Measurements from ENCODE around the gene SEMA7A.
A peak's percentile ranks its signal among the peaks of the same experiment; 100 is the strongest.

SEMA7A gene

DNA sequence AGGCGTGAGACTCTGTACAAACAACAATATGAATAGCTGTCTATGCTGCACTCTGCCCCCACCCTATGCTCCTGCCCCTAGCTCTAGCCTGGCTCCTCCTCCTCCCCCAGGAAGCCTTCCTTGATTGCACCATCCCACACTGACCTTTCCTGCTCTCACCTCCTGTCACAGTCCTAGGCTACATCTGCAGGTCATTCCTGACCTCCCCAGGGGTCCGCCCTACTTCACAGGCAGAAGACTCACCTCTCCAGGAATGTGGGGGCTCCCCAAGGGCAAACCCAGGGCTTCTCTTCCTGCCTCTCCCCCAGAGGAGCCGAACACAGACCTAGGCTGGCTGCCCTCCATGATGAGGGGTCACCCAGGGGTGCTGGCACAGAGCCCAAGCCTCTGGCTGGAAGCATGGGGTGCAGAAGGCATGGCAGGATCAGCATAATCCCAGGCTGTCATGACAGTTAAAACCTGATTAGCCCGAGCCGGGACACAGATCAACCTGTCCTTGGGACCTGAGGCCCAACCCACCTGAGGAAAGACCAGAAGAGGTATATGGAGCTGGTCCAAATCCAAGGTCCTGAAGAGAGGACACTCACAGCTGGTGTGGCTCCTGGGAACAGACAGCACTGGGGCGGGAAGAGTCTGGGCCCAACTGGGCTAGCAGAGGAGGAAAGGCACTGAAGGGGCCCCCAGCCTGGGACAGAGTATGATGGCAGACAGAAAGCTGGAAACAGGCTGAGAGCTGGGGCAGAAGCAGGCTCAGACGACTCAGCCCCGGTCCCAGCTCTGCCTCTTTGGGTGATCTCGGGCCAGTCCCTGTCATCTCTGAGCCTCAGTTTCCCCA, 5.9 kb downstream of the SEMA7A start:
- TF ChIP-seq CREB1 (IDR thresholded peaks at IDR 0.05; ENCODE audit: low read depth) (no peak), ZBTB7A (IDR thresholded peaks at IDR 0.05; ENCODE audit: low read depth) (no peak), CEBPB (IDR thresholded peaks at IDR 0.05) (no peak), RAD21 (IDR thresholded peaks at IDR 0.05; ENCODE audit: low read depth) (no peak), NFIC (IDR thresholded peaks at IDR 0.05) (no peak), TEAD4 (IDR thresholded peaks at IDR 0.05) (no peak)
- TF ChIP-seq, protein P1, sequence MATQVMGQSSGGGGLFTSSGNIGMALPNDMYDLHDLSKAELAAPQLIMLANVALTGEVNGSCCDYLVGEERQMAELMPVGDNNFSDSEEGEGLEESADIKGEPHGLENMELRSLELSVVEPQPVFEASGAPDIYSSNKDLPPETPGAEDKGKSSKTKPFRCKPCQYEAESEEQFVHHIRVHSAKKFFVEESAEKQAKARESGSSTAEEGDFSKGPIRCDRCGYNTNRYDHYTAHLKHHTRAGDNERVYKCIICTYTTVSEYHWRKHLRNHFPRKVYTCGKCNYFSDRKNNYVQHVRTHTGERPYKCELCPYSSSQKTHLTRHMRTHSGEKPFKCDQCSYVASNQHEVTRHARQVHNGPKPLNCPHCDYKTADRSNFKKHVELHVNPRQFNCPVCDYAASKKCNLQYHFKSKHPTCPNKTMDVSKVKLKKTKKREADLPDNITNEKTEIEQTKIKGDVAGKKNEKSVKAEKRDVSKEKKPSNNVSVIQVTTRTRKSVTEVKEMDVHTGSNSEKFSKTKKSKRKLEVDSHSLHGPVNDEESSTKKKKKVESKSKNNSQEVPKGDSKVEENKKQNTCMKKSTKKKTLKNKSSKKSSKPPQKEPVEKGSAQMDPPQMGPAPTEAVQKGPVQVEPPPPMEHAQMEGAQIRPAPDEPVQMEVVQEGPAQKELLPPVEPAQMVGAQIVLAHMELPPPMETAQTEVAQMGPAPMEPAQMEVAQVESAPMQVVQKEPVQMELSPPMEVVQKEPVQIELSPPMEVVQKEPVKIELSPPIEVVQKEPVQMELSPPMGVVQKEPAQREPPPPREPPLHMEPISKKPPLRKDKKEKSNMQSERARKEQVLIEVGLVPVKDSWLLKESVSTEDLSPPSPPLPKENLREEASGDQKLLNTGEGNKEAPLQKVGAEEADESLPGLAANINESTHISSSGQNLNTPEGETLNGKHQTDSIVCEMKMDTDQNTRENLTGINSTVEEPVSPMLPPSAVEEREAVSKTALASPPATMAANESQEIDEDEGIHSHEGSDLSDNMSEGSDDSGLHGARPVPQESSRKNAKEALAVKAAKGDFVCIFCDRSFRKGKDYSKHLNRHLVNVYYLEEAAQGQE (IDR thresholded peaks at IDR 0.05; ENCODE audit: low read depth): no peak
- TF ChIP-seq, protein P2, sequence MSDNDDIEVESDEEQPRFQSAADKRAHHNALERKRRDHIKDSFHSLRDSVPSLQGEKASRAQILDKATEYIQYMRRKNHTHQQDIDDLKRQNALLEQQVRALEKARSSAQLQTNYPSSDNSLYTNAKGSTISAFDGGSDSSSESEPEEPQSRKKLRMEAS (IDR thresholded peaks at IDR 0.05): no peak
- TF ChIP-seq, protein P3, sequence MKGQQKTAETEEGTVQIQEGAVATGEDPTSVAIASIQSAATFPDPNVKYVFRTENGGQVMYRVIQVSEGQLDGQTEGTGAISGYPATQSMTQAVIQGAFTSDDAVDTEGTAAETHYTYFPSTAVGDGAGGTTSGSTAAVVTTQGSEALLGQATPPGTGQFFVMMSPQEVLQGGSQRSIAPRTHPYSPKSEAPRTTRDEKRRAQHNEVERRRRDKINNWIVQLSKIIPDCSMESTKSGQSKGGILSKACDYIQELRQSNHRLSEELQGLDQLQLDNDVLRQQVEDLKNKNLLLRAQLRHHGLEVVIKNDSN (IDR thresholded peaks at IDR 0.05): no peak

DNA sequence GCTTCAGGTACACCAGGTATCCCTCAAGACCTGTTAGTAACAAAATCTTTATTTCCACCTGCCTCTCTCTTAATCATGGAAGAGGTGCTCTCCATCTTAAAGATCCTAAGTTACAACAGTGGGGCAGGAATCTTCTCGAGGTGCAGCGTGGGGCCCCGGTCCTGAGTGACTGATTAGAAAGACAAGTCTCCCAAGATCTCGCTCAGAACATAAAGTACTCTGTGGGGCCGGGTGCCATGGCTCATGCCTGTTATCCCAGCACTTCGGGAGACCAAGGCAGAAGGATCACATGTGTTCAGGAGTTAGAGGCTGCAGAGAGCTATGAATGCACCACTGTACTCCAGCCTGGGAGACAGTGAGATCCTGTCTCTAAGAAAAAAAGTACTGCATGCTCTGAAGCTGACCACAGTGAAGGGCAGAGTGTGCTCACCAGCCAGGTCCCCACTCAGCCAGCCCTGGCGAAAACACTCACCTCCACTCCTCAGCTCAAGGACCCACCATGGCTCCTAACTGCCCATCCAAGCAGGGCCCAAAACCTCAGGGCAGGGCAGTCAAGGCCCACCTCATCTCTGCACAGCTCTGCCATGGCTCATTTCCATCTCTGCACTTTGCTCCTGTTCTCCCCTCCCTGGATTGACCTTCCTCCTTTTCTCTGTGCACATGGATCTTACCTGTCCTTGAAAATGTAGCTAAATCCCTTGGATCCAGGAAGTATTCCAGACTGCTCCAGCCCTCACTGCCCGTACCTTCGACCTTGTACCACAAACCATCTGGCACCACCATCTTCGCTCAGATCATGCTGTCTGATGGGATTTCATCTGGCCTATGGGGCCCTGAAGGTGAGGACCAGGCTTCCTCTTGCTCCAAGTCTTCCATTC, 7.1 kb downstream of the SEMA7A start:
- TF ChIP-seq, protein P3 (IDR thresholded peaks at IDR 0.05): no peak

DNA sequence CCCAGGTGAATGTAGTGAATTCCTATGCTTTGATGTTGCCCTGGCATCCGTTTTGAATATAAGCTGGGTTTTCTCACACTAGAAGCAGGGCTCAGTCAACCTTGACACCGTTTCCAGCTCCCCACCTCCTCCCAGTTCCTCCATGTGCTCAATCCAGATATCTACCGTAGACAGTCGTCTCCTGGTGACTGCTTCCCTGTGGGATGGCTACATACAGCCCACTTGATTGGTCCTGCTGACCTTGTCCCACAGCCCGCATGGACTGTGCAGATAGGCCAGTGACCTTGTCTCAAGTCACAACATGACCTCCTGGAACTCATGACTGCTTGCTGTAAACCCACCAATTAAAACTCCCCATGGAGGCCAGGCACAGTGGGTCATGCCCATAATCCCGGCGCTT, 8.1 kb downstream of the SEMA7A start:
- TF ChIP-seq EP300 (IDR thresholded peaks at IDR 0.05; ENCODE audit: borderline replicate concordance): no peak
- no peak for TF ChIP-seq EGR1 (IDR thresholded peaks at IDR 0.05)
- no peak for TF ChIP-seq FOXM1 (IDR thresholded peaks at IDR 0.05; ENCODE audit: borderline replicate concordance, low read depth)
- no peak for TF ChIP-seq TAF1 (IDR thresholded peaks at IDR 0.05; ENCODE audit: low read depth)
- TF ChIP-seq, protein P3 (IDR thresholded peaks at IDR 0.05): no peak
- no peak for TF ChIP-seq ZBTB7A (IDR thresholded peaks at IDR 0.05; ENCODE audit: low read depth)
- no peak for TF ChIP-seq NFIC (IDR thresholded peaks at IDR 0.05)
- TF ChIP-seq TEAD4 (IDR thresholded peaks at IDR 0.05): no peak

DNA sequence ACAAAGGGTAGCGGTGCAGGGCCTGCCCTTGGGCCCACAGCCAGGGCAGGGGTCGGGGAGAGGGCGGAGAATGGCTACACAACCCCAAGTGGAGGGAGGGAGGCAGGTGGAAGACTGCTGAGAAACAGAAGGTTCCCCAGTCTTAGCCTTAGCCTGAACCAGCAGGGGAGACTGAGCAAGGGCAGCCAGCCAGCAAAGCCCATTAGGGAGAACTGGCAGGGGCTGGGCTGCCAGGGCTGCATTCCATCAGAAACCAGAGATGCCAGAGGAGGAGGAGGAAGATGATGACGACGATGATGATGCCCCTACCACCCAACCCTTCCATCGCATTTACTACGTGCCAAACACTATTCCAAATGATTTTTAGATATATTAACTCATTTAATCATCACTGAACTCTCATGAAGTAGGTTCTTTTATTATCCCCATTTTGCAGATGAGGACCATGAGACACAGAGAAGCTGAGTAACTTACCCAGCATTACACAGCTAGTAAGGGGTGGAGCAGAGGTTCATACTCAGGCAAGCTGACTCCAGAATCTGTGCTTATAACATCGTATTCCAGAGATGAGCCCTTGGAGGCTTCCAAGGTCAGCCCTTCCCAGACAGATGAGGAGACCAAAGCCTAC, 8.7 kb downstream of the SEMA7A start:
- no peak for TF ChIP-seq TAF1 (IDR thresholded peaks at IDR 0.05; ENCODE audit: low read depth)
- no peak for TF ChIP-seq TCF12 (IDR thresholded peaks at IDR 0.05; ENCODE audit: low read depth)
- TF ChIP-seq NFIC (IDR thresholded peaks at IDR 0.05): peak; percentile 12; the same call in 1 of the 2 replicates

DNA sequence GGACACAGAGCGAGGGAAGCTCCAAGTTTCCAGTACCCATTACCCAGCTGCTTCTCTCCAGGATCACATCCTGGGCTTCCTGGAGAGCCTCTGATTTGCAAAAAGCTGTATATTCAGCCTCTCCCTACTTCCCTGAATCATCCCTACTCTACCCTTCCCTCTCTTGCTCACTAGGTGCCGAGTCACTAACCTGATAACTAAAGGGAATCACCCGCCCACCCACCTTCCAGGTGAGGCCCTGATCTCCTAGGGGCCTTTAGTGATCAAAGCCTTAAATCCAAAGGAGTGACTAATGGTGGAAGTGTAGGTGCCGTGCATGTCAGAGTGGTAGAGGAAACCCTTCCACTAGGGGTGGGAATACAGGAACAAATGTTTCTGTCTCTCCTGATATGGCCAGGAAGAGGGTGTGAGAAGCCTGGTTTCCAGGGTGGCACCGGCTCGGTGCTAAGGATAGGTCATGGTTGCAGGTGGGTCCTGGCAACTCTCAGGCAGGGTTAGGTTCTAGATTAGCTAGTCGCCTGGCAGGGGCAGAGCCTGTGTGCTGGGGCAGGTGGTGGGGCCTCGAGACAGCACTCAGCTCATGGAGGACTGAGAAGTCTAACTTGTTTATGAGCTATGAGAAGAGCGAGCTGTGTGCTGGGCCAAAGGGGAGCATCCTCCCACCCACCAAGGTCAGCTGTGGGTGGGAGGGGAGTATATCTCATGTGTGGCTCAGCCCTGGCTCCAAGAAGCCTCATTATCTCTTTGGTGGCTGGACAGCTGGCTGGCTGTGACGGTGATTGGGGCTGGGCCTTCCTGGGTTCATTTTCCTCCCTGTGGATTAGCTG, 10.1 kb downstream of the SEMA7A start:
- TF ChIP-seq FOXM1 (IDR thresholded peaks at IDR 0.05; ENCODE audit: borderline replicate concordance, low read depth) (no peak), RAD21 (IDR thresholded peaks at IDR 0.05; ENCODE audit: low read depth) (no peak), EGR1 (IDR thresholded peaks at IDR 0.05) (no peak), CREB1 (IDR thresholded peaks at IDR 0.05; ENCODE audit: low read depth) (no peak), YY1 (IDR thresholded peaks at IDR 0.05; ENCODE audit: low read depth) (no peak), NFIC (IDR thresholded peaks at IDR 0.05) (no peak), ZBTB7A (IDR thresholded peaks at IDR 0.05; ENCODE audit: low read depth) (no peak), EP300 (IDR thresholded peaks at IDR 0.05; ENCODE audit: borderline replicate concordance) (no peak), TCF12 (IDR thresholded peaks at IDR 0.05; ENCODE audit: low read depth) (no peak), TEAD4 (IDR thresholded peaks at IDR 0.05) (no peak), TAF1 (IDR thresholded peaks at IDR 0.05; ENCODE audit: low read depth) (no peak), CEBPB (IDR thresholded peaks at IDR 0.05) (no peak)
- TF ChIP-seq, protein P2 (IDR thresholded peaks at IDR 0.05): no peak
- TF ChIP-seq, protein P1 (IDR thresholded peaks at IDR 0.05; ENCODE audit: low read depth): no peak
- TF ChIP-seq, protein P3 (IDR thresholded peaks at IDR 0.05): no peak

Measured in Ishikawa (cell line).